Colon (tissue), 2 donors: ENCODE results near the gene ERG28.
A peak's percentile ranks its signal among the peaks of the same experiment; 100 is the strongest.
"Not testable (repeated sequence)": the region's sequence is repeated elsewhere in the genome, so short reads cannot be mapped to it uniquely, and the experiment has no call there.

Experiments used
- FAIRE-seq: peaks from 2 replicates; lab custom pipeline; 2012; peaks lifted over from hg19 to GRCh38; lab: Jason Lieb, UNC
- donor health status: control.
- donor health status: control.

The ERG28 gene

GRCh38 chr14:75660630-75661498 is at the start of gene ERG28, which contains the start of gene TTLL5:
ERG28 (minus strand) TSS chr14:75660876; CDS start chr14:75657502, 3,374 bp downstream.
TTLL5 (plus strand) TSS chr14:75661246; CDS start chr14:75663150, 1,904 bp downstream.
- peak; percentile 74 for FAIRE-seq

GRCh38 chr14:75709207-75709812 is 48.6 kb upstream of the ERG28 start:
- peak; percentile 62 for FAIRE-seq

GRCh38 chr14:75705014-75705413 is 44.3 kb upstream of the ERG28 start:
- FAIRE-seq: no peak

GRCh38 chr14:75703467-75703866 is 42.8 kb upstream of the ERG28 start:
- FAIRE-seq: no peak

- FAIRE-seq: no peak
Observed at GRCh38 chr14:75702616-75703261, 42.1 kb upstream of the ERG28 start.

GRCh38 chr14:75702122-75702521 is 41.4 kb upstream of the ERG28 start:
- FAIRE-seq: no peak

GRCh38 chr14:75700295-75700694 is 39.6 kb upstream of the ERG28 start:
- no peak for FAIRE-seq

GRCh38 chr14:75699331-75699730 is 38.7 kb upstream of the ERG28 start:
- FAIRE-seq: no peak

GRCh38 chr14:75697918-75698317 is 37.2 kb upstream of the ERG28 start:
- no peak for FAIRE-seq

- no peak for FAIRE-seq
Observed at GRCh38 chr14:75697386-75697785, 36.7 kb upstream of the ERG28 start.

- not testable (repeated sequence) for FAIRE-seq
Observed at GRCh38 chr14:75695025-75695424, 34.3 kb upstream of the ERG28 start.

- FAIRE-seq: no peak
Observed at GRCh38 chr14:75690010-75690409, 29.3 kb upstream of the ERG28 start.

GRCh38 chr14:75689012-75689411 is 28.3 kb upstream of the ERG28 start:
- FAIRE-seq: no peak

GRCh38 chr14:75685910-75686309 is 25.2 kb upstream of the ERG28 start:
- FAIRE-seq: no peak

GRCh38 chr14:75675265-75675960 is 14.7 kb upstream of the ERG28 start:
- FAIRE-seq: no peak

- no peak for FAIRE-seq
Observed at GRCh38 chr14:75673345-75674035, 12.8 kb upstream of the ERG28 start.

GRCh38 chr14:75672605-75673192 is 12.0 kb upstream of the ERG28 start:
- no peak for FAIRE-seq

- FAIRE-seq: no peak
Observed at GRCh38 chr14:75667099-75667765, 6.6 kb upstream of the ERG28 start.

- FAIRE-seq: no peak
Observed at GRCh38 chr14:75662966-75663365, 2.3 kb upstream of the ERG28 start.

- FAIRE-seq: no peak
Observed at GRCh38 chr14:75661499-75661814, 781 bp upstream of the ERG28 start.

- FAIRE-seq: no peak
Observed at GRCh38 chr14:75660238-75660629, 442 bp downstream of the ERG28 start.
